Choroid plexus epithelial cell (primary cell): ENCODE results near the gene PHPT1.

Experiments used
- DNase-seq: peaks from one replicate; pipeline ENCODE4 v3.0.0-alpha.2; 2010; ENCODE audit warnings: low read depth
- H3K4me3 ChIP-seq: 2 replicates; pipeline ENCODE4 v1.5.1; 2011; ENCODE audit warnings: low read depth, mild to moderate bottlenecking, control low read depth, low read length, moderate library complexity
- TF ChIP-seq, protein P1 (sequence below): conservative IDR thresholded peaks from 2 replicates; pipeline ENCODE4 v1.5.1; 2011; ENCODE audit warnings: low read depth, mild to moderate bottlenecking, control low read depth, inconsistent platforms, low read length, moderate library complexity

Gene PHPT1

DNA sequence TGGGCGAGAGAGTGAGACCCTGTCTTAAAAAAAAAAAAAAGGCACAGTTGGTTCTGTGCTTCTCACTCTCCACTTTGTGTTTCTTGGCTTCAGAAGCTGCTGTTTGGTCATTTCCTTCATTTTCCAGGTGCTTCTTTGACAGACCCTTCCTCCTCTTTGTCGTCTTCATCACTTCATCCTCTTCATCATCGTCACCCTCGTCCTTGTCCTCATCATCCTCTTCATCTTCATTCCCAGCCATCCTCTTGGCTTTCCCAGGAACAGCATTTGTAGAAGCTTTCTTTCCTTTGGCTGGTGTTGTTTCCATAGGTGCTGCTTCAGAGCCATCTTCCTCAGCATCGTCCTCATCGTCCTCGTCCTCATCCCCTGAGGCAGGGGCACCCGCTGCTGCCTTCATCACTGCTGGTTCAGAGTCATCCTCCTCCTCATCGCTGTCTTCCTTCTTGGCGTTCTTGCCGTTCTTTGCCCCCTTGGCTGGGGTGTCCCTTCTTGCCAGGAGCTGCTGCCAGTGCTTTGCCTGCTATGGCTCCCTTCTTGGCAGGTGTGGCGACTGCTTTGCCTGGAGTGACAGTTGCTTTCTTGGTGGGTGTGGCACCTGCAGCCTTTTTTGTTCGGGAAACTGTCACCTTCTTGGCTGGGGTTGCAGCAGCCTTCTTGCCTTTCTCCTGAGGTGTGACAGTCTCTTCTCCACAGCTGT, 34.3 kb upstream of the PHPT1 start:
- no peak for DNase-seq
- no peak overlapping the region for H3K4me3 ChIP-seq
- TF ChIP-seq, protein P1, sequence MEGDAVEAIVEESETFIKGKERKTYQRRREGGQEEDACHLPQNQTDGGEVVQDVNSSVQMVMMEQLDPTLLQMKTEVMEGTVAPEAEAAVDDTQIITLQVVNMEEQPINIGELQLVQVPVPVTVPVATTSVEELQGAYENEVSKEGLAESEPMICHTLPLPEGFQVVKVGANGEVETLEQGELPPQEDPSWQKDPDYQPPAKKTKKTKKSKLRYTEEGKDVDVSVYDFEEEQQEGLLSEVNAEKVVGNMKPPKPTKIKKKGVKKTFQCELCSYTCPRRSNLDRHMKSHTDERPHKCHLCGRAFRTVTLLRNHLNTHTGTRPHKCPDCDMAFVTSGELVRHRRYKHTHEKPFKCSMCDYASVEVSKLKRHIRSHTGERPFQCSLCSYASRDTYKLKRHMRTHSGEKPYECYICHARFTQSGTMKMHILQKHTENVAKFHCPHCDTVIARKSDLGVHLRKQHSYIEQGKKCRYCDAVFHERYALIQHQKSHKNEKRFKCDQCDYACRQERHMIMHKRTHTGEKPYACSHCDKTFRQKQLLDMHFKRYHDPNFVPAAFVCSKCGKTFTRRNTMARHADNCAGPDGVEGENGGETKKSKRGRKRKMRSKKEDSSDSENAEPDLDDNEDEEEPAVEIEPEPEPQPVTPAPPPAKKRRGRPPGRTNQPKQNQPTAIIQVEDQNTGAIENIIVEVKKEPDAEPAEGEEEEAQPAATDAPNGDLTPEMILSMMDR = no peak

DNA sequence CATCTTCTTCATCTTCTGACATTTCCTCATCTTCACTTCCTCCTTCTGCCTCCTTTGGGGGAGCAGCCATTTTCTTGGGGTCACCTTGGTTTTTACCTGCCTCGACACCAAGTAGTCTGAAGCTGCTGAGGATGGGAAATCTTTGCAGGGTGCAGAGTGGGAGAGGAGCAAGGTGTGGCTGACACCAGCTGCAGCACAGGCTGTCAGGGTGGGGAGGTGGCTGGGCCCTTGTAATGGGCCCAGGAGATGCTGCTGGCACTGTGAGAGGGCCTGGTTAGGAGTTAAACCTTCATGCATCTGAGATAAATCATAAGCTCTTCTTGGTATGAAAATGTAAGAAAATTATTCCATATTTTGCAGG, 33.8 kb upstream of the PHPT1 start:
- TF ChIP-seq, protein P1 = no peak
- no peak for DNase-seq
- H3K4me3 ChIP-seq = no peak overlapping the region

DNA sequence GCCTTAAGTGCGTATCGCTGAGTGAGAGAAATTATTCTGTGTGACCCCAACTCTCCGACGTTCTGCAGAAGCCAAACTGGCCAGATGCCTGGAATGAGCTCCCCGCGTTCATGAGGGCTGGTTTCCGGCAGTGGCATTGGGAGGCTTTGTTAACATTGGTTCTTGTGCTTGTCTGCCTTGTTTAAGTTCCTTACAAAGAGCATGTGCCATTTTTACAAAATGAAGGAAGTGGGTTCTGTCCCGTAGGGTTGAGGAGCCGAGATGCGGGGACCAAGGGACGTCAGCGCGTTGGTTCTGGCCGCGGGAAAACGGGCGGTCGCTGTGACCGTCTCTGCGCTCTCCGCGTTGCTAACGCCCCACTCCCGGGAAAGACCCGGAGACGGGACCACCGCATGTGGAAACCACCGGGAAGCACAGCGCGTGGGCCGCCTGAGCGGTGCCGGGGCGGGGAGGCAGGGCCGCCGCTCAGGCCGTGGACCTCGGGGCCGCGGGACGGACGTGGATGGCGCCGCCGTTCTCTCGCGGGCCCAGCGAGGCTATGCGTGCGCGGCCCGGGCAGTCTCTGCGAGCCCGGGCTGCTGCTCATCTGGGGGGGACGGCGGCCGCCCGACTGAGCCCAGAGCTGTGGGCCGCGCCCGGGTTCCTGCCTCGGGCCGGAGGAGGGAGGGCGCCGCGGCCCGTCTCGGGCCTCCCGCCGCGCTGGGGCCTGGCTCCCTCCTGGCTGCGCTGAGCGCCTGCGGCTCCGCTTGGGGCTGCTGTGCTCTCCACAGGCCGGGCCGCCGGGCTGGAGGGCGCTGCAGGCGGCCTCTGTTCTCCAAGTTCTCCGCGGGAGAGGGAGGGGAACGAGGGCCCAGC, 28.0 kb upstream of the PHPT1 start:
- TF ChIP-seq, protein P1 = no peak
- DNase-seq = peak; percentile 63
- peak overlapping the region; percentile 46 for H3K4me3 ChIP-seq

DNA sequence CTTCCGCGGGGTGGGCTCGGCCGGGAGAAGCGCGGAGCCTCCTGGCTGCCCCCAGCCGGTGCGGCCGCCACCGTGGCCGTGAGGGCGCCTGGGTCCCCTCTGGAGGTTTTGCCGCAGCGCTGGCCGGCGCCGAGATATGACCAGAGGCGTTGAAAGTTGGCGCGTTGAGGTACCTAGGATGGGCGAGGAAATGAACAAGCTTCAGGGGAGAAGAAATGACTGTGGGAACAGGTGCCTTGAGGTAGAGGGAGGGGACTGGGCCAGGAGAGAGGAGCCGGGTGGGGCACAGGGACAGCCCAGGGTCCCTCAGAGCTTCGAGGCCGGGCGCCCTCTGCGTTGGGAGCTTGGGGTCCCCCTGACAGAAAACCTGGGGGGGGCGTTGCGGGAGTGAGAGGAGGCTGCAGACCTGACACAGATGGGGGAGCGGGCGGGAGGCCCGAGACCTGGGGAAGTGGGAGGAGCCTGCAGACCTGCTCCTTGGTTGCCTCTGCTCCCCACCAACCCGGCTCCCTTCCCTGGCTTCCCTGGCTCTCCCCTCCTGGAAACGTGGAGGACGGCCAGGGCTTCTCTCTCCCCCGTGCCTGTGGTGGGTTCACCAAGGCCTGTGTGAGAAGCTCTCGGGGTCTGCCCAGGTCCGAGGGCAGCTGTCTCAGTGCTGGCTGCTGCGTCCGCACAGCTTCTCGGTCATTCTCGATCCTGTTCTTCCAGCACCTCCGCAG, 27.2 kb upstream of the PHPT1 start:
- TF ChIP-seq, protein P1 = no peak
- DNase-seq = no peak
- H3K4me3 ChIP-seq = peak overlapping the region; percentile 46

DNA sequence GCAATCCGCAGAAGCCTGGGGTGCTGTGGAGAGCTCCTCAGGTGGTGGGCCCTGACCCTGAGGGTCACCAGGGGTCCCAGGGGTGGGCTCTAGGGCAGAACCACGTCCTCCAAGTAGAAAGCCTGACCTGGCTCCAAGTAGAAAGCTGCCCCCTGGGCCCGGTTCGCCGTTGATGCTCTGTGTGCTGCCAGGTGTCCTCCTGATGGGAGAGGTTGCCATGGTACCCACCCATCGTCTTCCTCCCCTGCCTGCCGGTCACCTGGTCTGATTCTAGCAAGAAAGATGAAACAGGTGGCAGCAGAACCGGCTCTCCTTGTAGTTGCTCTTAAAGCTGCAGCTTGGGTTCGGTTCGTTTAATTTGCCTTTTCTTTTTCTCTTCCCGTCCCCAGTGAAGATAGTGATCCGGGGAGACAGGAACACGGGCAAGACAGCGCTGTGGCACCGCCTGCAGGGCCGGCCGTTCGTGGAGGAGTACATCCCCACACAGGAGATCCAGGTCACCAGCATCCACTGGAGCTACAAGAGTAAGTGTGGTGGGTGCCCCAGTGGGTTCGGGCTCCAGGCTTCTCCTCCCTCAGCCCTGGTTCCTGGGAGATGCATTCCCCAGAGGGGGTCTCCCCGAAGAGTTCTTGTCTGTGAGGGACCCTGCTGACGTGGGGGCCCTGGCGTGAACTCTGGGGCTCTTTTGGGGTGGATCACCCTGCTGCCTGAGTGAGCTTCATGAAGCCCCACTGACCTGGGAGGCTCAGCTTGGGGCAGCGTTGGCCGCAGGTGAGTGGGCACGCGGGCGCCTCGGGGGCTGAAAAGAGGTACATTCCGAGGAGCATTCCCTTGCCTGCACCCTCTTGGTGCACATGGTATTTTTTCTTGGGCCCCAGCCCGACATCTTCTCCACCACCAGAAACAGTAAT, 25.8 kb upstream of the PHPT1 start:
- DNase-seq = no peak
- TF ChIP-seq, protein P1 = no peak

DNA sequence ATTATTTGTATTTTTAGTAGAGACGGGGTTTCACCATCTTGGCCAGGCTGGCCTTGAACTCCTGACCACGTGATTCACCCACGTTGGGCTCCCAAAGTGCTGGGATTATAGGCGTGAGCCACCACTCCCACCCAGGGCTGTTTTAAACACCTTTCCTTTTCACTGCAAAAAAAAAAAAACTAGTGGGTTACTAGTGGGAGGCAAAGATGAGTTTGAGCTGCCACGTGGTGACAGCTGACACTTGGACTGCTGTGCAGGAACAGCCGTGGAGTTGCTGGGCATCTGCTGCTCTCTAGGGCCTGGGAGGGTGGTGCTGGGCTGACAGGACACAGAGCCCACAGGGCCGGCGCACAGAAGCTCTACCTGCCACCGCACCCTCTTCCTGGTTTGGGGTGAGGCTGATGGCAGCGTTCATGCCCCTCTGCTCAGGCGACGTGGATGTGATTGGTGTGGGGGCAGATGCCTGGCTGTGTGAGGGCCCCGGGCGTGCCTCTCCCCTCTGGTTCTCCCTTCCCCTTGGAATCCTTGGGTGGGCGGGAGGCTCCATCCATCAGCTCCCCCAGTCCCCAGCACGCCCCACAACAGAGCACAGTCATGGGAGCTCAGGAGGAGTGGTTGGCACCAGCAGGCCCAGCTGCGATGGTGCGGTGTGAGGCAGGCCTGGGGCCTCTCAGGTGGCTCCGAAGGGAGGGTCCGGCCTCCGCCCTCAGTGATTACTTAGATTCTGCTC, 24.5 kb upstream of the PHPT1 start:
- TF ChIP-seq, protein P1 = no peak

More for the DNA sequence above, 25.8 kb upstream of the PHPT1 start:
- H3K4me3 ChIP-seq = no peak overlapping the region

More for the DNA sequence above, 24.5 kb upstream of the PHPT1 start:
- no peak overlapping the region for H3K4me3 ChIP-seq
- DNase-seq = no peak
